GM21381 (cell line): Measurements from ENCODE around the gene MYOC.
"Not testable (repeated sequence)": the region's sequence is repeated elsewhere in the genome, so short reads cannot be mapped to it uniquely, and the experiment has no call there.

Experiments used
- ATAC-seq: cut with Tn5 transposase; IDR thresholded peaks from one replicate; pipeline ENCODE4 v1.9.1; 2021; ENCODE audit warnings: mild to moderate bottlenecking, moderate library complexity; ENCODE audit not compliant: unreplicated experiment

The MYOC gene

DNA sequence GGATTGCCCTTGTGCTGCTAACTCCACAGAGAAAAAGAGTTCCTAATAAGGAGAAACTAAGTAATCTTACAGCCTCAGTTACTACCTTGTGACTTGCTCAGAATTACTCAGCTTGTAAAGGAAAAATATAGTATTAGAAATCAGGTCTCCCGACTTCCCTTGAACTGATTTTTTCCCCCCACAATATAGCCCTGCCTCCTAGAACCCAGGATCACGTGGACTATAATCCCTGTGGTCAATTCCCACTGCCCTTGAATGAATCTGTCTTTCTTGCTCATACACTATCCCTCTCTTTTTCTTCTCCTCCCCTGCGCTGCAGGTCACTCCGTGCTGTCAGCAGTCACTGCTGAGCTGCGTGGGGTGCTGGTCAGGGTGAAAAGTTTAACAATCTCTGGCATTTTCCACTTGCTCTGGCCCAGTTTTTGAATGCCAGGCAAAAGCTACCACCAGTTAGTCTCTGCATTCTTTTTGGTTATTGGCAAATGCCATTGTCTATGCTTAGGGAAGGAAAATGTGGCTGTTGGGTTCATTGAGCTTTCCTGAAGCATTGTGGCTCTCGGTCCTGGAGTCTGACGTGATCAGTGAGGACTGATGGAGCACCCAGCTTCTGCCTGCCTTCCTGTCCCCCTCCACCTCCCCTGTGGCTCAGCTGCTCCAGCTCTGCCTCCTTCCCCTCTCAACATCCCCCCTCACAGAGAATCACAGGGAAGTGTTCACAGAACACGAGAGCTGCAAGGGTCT is 1.9 kb upstream of the MYOC start:
- no peak for ATAC-seq

GRCh38 chr1:171653796-171654195 is 1.3 kb upstream of the MYOC start:
- no peak for ATAC-seq

DNA sequence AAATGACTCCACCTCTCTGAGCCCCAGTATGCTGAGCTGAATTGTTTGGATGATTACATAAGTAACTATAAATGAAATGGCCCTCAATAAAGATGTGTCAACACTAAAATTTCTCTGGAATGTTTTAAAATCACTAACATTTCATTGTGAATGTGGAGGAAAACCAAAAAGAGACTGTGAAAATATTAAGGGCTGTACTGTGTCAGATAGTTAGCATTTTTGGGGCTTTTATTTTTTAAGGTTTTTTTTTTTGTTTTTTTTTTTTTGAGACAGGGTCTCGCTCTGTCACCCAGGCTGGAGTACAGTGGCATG is 6.3 kb downstream of the MYOC start:
- ATAC-seq: no peak

- ATAC-seq: no peak
Measured at GRCh38 chr1:171645553-171646248, 6.8 kb downstream of the MYOC start.

DNA sequence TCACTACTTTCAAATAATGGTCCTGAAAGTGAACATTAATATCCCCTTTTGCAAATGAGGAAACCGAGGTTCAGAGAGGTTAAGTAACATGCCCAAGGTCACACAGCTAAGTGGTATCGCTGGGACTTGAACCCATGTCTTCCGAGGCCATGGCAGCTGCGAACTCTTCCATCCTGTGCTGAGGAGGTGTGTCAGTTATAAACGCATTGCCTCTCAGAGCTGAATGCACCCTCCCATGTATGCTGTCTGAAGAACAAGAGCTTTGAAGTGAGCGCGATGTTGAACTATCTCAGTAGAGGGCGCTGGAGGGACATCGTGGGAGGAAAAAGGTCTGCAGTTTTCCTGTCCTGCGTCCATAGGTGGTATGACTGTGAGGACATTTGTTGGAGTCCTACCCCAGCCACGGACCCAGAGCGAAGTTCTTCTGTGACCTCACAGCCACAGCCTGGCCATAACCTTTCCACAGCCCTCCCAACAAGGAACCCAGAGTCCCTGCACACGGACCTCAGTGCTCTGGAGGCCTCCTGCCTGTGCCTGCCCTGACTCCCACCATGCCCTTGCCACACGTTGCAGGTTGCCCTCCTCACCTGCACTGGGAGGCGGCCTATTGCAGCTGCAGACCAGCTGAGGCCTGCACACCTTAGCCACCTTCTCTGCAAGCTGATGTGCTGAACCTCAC is 7.5 kb downstream of the MYOC start:
- peak; percentile 76 for ATAC-seq

DNA sequence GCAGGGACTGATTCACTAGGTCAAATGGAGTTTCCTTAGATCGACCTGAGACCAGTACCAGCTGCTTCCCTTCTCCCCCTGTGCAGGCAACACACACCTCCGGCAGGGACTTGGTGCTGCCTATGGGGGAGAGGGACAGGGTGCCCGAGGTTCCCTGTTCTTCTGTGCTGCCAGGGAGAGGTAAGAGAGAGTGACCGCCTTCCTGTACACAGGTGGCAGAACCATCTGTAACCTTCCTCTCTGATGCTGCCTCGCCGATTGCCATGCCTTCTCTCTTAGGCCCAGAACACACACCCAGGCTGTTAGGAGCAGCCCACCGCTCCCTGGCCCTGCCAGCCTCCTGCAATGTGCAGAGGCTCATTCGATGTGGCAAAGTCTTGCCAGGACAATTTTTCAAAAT is 9.3 kb downstream of the MYOC start:
- no peak for ATAC-seq

- no peak for ATAC-seq
Measured at GRCh38 chr1:171642197-171642596, 10.3 kb downstream of the MYOC start.

GRCh38 chr1:171641076-171641864 is 11.2 kb downstream of the MYOC start:
- no peak for ATAC-seq

DNA sequence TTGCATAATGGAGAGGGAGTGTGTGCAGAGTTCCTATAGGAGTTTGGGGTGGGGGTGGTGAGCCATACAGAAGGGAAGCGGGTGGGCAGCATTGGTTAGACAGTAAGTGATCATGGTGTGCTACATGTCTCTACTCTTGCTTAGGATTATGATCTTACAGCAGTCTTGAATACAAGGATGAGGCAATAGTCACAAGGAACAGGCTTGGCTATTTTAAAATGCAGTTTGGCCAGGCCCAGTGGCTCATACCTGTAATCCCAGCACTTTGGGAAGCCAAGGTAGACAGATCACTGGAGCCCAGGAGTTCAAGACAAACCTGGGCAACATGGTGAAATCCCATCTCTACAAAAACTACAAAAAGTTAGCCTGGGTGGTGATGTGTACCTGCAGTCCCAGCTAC is 12.3 kb downstream of the MYOC start:
- no peak for ATAC-seq

DNA sequence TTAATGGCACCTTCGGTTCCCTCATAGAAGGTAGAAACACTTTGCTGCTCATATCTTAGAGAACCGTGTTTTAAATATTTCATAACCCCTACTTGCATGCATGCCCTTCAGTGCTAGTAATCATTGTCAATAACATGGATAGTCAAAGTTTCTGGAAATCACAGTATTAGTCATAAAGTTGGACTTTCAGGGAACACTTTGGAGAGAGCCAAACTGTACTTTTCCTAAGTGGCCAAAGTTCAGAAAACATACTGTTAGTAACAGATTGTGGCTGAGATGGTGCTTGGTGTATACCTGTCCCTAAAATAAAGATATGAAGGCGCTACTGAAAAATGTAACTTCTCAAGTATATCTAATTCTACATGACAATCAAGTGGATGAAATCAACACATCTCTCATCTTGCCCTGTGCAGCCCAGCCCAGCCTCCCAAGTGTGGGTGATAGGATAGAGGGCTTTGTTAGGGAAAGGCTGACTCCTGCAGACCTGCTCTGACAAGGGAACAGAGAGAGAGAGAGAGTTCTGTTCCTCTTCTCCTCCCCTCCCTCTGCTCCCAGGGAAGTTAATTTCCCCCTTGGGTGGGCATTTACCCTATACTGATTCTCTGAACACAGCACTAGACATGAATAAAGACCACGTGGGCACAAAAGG is 14.4 kb downstream of the MYOC start:
- ATAC-seq: no peak

- no peak for ATAC-seq
Measured at GRCh38 chr1:171636141-171636540, 16.3 kb downstream of the MYOC start.

DNA sequence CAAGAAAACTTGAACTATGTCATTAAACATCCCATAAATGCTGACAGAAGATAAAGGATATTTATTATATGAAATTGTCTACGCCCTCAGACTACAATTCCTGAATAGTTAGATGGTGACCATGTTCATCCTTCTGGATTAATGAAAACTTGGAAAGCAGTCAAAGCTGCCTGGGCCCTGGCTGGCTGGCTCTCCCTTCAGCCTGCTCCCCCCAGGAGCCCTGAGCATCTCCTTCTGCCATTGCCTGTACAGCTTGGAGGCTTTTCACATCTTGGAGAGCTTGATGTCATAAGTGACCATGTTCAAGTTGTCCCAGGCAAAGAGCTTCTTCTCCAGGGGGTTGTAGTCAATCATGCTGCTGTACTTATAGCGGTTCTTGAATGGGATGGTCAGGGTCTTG is 16.8 kb downstream of the MYOC start:
- ATAC-seq: no peak

GRCh38 chr1:171628225-171628624 is 24.3 kb downstream of the MYOC start:
- no peak for ATAC-seq

GRCh38 chr1:171627020-171627419 is 25.5 kb downstream of the MYOC start:
- ATAC-seq: no peak

DNA sequence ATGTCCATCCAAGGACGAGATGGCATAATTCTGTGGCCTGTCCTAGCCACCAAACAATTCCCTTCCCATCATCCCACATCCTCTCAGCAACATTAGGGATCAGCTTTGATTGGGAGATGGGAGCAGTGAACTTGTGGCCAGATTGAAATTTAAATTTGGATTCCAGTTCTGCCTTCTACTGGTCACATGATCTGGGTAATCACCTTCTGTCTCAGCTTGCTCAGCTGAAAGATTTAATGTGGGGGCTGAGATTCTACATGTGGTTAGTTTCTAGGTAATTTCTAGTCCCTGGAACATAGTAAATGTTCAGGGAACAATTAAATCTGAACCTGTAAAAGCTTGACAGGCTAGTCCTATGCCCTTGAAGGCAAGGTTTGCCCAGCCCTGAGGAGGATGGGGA is 27.3 kb downstream of the MYOC start:
- ATAC-seq: no peak

DNA sequence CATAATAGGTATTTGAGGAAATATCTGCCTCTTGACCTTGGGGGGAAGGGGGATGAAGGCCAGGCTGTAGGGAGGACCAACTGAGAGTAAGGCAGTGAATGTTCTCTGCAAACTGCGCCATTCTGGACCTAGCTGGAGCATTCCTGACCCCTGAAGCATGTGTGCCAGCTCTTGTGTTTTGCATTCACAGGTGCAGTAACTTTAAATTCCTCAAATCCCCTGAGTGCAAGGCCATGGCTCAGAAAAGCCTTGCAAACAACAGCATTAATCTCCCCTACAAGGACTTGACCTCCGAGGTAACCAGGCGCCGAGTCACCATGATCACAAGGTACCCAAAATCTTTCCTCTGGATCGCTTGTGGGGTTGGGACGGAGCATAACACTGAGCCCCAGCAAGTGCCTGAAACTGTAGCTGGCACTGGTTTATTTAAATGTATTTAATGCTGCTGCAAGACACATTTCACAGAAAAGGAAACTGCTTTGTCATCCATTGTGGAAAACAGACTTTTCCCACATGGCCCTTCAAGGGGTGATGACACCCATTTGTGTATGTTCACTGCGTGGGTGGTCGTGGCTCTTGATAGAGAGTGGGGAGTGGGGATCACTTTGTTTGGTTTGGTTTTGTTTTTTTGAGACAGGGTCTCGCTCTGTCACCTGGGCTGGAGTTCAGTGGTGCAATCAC is 28.7 kb downstream of the MYOC start:
- ATAC-seq: no peak

GRCh38 chr1:171622152-171622462 is 30.4 kb downstream of the MYOC start, which contains the start of gene MYOCOS:
Gene MYOCOS, plus strand, starts transcription at chr1:171622243. Its CDS starts 1,641 bp downstream, at chr1:171623884.
- no peak for ATAC-seq

DNA sequence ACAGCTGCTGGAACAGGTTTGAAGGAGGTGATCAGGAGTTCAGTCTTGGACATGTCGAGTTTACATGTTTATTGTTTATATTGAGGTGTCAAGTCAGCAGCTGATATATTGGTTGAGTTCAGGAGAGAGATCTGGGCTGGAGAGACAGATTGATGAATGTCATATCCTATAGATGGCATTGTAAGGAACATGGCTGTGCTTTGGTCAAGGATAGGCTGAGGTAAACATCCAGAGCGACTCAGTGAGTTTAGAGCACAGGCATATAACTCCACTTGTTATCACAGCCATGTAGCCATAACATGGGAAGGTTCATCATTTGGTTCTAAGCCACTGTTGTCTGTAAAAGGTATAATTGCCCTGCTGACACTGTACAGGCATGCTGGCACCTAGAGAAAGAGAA is 35.9 kb downstream of the MYOC start:
- no peak for ATAC-seq

DNA sequence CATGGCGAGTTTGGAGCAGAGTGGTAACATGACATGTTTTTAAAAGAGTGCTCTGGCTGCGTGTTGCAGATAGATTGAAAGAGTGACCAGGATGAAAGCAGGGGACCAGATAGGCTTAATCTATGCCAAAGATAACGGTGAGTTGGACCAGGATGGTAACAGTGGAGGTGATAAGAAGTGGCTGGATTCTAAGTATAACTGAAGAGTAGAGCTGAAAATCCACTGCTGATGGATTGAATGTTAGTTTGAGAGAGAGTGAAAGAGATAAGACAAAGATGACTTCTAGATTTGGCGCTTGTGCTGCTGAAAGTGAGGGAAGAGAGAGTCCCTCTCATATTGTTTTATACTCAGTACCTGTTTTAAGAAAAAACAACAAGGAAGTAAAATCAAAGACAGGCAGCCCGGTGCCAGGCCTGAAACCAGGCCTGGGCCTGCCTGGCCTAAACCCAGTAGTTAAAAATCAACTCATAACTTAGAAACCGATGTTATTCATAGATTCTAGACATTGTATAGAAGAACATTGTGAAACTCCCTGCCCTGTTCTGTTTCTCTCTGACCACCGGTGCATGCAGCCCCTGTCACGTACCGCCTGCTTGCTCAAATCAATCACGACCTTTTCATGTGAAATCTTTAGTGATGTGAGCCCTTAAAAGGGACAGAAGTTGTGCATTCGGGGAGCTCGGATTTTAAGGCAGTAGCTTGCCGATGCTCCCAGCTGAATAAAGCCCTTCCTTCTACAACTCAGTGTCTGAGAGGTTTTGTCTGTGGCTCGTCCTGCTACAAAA is 37.2 kb downstream of the MYOC start:
- not testable (repeated sequence) for ATAC-seq

DNA sequence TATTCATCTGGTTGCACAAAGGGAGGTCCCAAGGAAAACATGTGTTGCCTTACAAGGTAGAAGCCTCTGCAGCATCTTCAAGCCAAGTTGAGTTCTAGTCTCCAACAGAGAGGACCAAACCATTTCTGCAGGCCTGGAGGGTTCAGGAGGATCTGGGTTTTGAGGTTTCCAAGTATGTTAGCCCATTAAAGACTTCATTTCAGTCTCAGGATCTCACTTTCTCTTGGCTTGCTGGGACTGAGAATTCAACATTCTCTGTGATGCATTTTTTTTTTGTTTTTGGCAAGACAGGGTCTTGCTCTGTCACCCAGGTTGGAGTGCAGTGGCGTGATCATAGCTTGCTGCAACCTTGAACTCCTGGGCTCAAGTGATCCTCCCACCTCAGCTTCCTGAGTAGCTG is 39.2 kb downstream of the MYOC start:
- ATAC-seq: no peak
